Neural progenitor cell (in vitro differentiated cells): ENCODE data around the gene IL1RAPL1.

ENCODE experiments used
- EZH2 ChIP-seq: fragments of 200-600 bp; sonication (generic); IDR thresholded peaks from 2 replicates; pipeline ENCODE4 v1.6.1; 2017; ENCODE audit warnings: antibody characterized with exemption, mild to moderate bottlenecking, moderate library complexity
- EZH2phosphoT487 ChIP-seq: fragments of 200-600 bp; sonication (generic); IDR thresholded peaks from 2 replicates; pipeline ENCODE4 v1.6.1; 2017; ENCODE audit warnings: antibody characterized with exemption
- TF ChIP-seq, protein P1 (sequence below): fragments of 200-600 bp; sonication (generic); IDR thresholded peaks from 2 replicates; pipeline ENCODE4 v1.5.1; 2017; ENCODE audit warnings: antibody characterized with exemption, mild to moderate bottlenecking

DNA sequence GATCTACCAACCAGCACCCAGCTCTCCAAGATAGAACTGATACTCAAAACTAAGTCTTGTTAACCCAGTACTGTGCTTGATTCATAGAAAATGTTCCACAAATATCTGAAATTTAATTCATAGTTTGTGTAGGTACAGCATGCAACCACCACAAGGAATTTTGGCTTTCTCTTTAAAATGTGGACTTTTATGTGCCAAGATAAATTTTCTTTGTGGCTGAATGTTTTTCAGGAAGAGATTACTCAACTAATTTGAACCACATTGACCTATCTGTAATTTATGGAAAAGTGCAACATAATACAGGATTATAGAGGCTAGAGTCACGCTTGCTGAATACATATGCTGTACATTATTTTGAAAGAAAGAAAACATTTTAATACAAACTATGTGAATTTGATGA, 730.8 kb downstream of the IL1RAPL1 start:
- TF ChIP-seq, protein P1, sequence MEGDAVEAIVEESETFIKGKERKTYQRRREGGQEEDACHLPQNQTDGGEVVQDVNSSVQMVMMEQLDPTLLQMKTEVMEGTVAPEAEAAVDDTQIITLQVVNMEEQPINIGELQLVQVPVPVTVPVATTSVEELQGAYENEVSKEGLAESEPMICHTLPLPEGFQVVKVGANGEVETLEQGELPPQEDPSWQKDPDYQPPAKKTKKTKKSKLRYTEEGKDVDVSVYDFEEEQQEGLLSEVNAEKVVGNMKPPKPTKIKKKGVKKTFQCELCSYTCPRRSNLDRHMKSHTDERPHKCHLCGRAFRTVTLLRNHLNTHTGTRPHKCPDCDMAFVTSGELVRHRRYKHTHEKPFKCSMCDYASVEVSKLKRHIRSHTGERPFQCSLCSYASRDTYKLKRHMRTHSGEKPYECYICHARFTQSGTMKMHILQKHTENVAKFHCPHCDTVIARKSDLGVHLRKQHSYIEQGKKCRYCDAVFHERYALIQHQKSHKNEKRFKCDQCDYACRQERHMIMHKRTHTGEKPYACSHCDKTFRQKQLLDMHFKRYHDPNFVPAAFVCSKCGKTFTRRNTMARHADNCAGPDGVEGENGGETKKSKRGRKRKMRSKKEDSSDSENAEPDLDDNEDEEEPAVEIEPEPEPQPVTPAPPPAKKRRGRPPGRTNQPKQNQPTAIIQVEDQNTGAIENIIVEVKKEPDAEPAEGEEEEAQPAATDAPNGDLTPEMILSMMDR: no peak
- TF ChIP-seq EZH2phosphoT487 (no peak), EZH2 (no peak)
